MCF 10A (cell line): Measurements from ENCODE around the gene XYLB. TPM values are rescaled to one million over a fixed set of nuclear protein-coding genes. Genes with fewer than 3 reads are reported as not detected.

ENCODE experiments used
- BruUV-seq: library from RNA; stranded (reverse); fragments of 400-500 nt; replicated peaks from 2 replicates; lab custom pipeline; 2021; lab: Mats Ljungman, UMichigan
- CTCF ChIA-PET: fragments of 300-600 bp; sonication (Branson Sonifier 250); formaldehyde crosslinking; extraction: SDS; loops from one replicate; lab custom pipeline; 2021; ENCODE audit warnings: antibody characterized with exemption, inconsistent platforms; lab: Yijun Ruan, JAX
- POLR2A ChIA-PET: fragments of 300-600, 350-650 bp; sonication (Branson Sonifier 250); formaldehyde crosslinking; extraction: SDS; loops from one replicate; lab custom pipeline; 2020; ENCODE audit warnings: antibody characterized with exemption, inconsistent platforms; lab: Yijun Ruan, JAX
- DNase-seq: peaks from one replicate; pipeline ENCODE4 v3.0.0-alpha.2; 2018; ENCODE audit not compliant: unreplicated experiment
- H3K27ac Mint-ChIP-seq: one replicate; pipeline ENCODE4 v1.8.0; 2022; ENCODE audit warnings: mild to moderate bottlenecking, low read depth, mixed read lengths; ENCODE audit not compliant: unreplicated experiment
- H3K27me3 Mint-ChIP-seq: one replicate; pipeline ENCODE4 v1.8.0; 2022; ENCODE audit warnings: mixed read lengths; ENCODE audit not compliant: insufficient read depth, unreplicated experiment
- H3K36me3 Mint-ChIP-seq: one replicate; pipeline ENCODE4 v1.8.0; 2022; ENCODE audit warnings: mild to moderate bottlenecking, moderate library complexity, mixed read lengths; ENCODE audit not compliant: insufficient read depth, unreplicated experiment
- H3K4me1 Mint-ChIP-seq: one replicate; pipeline ENCODE4 v1.8.0; 2022; ENCODE audit warnings: mixed read lengths; ENCODE audit not compliant: insufficient read depth, unreplicated experiment
- H3K4me3 Mint-ChIP-seq: one replicate; pipeline ENCODE4 v1.8.0; 2022; ENCODE audit warnings: mild to moderate bottlenecking, moderate library complexity, mixed read lengths; ENCODE audit not compliant: unreplicated experiment
- H3K9me3 Mint-ChIP-seq: one replicate; pipeline ENCODE4 v1.8.0; 2022; ENCODE audit warnings: mixed read lengths; ENCODE audit not compliant: unreplicated experiment
- CTCF ChIP-seq: fragments of 200-600 bp; IDR thresholded peaks from one replicate; pipeline ENCODE4 v1.8.0; 2022; ENCODE audit warnings: antibody characterized with exemption, mild to moderate bottlenecking; ENCODE audit not compliant: unreplicated experiment
- intact Hi-C: fragments of 100-400 bp; cut with micrococcal nuclease; formaldehyde crosslinking; loops from 2 replicates; pipeline ENCODE4 v1.14.1; 2022
- total RNA-seq: library from RNA; stranded (reverse); gene quantifications from 2 replicates; pipeline ENCODE4 v1.2.3, GENCODE V29; 2022

Gene XYLB
- total RNA-seq, 1 experiment from 2014 or later = 6.6 TPM

- no peaks in the 10 kb centered on the region for H3K9me3 Mint-ChIP-seq
- peaks cover 38% of the 10 kb centered on the region for H3K36me3 Mint-ChIP-seq
- no peak for TF ChIP-seq CTCF
- no peak overlapping the region for H3K4me3 Mint-ChIP-seq
- CTCF ChIA-PET = no interaction called here
- no peak for DNase-seq
- POLR2A ChIA-PET = no interaction called here
- no peaks in the 10 kb centered on the region for H3K4me1 Mint-ChIP-seq
- no peak overlapping the region for H3K27ac Mint-ChIP-seq
- BruUV-seq = no TSS peak
- intact Hi-C loops = no loop called here
- no peaks in the 10 kb centered on the region for H3K27me3 Mint-ChIP-seq
These were observed 27.6 kb downstream of the XYLB start for GRCh38 chr3:38374221-38374620.

GRCh38 chr3:38375072-38375471 is 28.5 kb downstream of the XYLB start:
- Mint-ChIP-seq H3K36me3 (peaks cover 42% of the 10 kb centered on the region), H3K27ac (no peak overlapping the region), H3K27me3 (no peaks in the 10 kb centered on the region), H3K9me3 (no peaks in the 10 kb centered on the region), H3K4me3 (no peak overlapping the region), H3K4me1 (no peaks in the 10 kb centered on the region)
- ChIA-PET POLR2A (no interaction called here), CTCF (interaction anchor here (1.0 to 1.6 kb wide), 3 partner anchors 29 to 625 kb away, joined by 3 to 4 read pairs (median 3); partner anchors contain the start of gene XYLB)
- intact Hi-C loops = no loop called here
- no peak for DNase-seq
- BruUV-seq = no TSS peak
- no peak for TF ChIP-seq CTCF

- BruUV-seq = no TSS peak
- POLR2A ChIA-PET = no interaction called here
- no peak overlapping the region for H3K27ac Mint-ChIP-seq
- H3K36me3 Mint-ChIP-seq = peaks cover 37% of the 10 kb centered on the region
- DNase-seq = no peak
- CTCF ChIA-PET = interaction anchor here (0.6 to 2.1 kb wide), 5 partner anchors 29 to 624 kb away, joined by 3 to 8 read pairs (median 3); partner anchors contain the start of gene XYLB
- no peak overlapping the region for H3K4me3 Mint-ChIP-seq
- intact Hi-C loops = no loop called here
- no peak for TF ChIP-seq CTCF
- no peaks in the 10 kb centered on the region for H3K4me1 Mint-ChIP-seq
- H3K9me3 Mint-ChIP-seq = no peaks in the 10 kb centered on the region
- no peaks in the 10 kb centered on the region for H3K27me3 Mint-ChIP-seq
These were observed 29.0 kb downstream of the XYLB start for GRCh38 chr3:38375488-38376097.

GRCh38 chr3:38376098-38376816 is 29.7 kb downstream of the XYLB start:
- CTCF ChIA-PET = interaction anchor here (0.6 to 2.1 kb wide), 4 partner anchors 30 to 624 kb away, joined by 3 to 8 read pairs (median 4); partner anchors contain the start of gene XYLB
- H3K27ac Mint-ChIP-seq = no peak overlapping the region
- peaks cover 32% of the 10 kb centered on the region for H3K36me3 Mint-ChIP-seq
- H3K27me3 Mint-ChIP-seq = no peaks in the 10 kb centered on the region
- no peaks in the 10 kb centered on the region for H3K9me3 Mint-ChIP-seq
- no TSS peak for BruUV-seq
- H3K4me1 Mint-ChIP-seq = no peaks in the 10 kb centered on the region
- intact Hi-C loops = no loop called here
- no peak overlapping the region for H3K4me3 Mint-ChIP-seq
- TF ChIP-seq CTCF = no peak
- no peak for DNase-seq
- POLR2A ChIA-PET = no interaction called here
